CD14-positive monocyte (primary cell): ENCODE results near the gene PUM2. TPM values are rescaled to one million over a fixed set of nuclear protein-coding genes. Genes with fewer than 3 reads are reported as not detected.

Experiments
- DNase-seq, 3 donors: peaks; one replicate each; pipeline ENCODE4 v3.0.0-alpha.2; 2011 to 2022
- H2AFZ ChIP-seq: 2 replicates; pipeline ENCODE4 v1.6.0; 2012; ENCODE audit warnings: mild to moderate bottlenecking, low read depth, low read length, inconsistent platforms; ENCODE audit not compliant: insufficient read depth, poor library complexity, severe bottlenecking
- H3K27ac ChIP-seq, 2 donors: 1 replicate in 1 of 2; 2 replicates in 1 of 2; pipeline ENCODE4 v1.5.1; 2012 to 2013; ENCODE audit warnings: low read length in 2 of 2, control low read depth in 1 of 2, inconsistent platforms in 1 of 2, low read depth in 1 of 2, mild to moderate bottlenecking in 1 of 2
- H3K27me3 ChIP-seq, 2 donors: one replicate each; pipeline versions ENCODE4 v1.6.0 to v1.6.1; 2011 to 2013; ENCODE audit warnings: low read length in 2 of 2; ENCODE audit not compliant: control insufficient read depth in 2 of 2, insufficient read depth in 2 of 2
- H3K36me3 ChIP-seq, 2 donors: replicated peaks in 1 of 2; 1 replicate in 1 of 2; 2 replicates in 1 of 2; pipeline versions ENCODE4 v1.5.1 to v1.6.1; 2012 to 2013; ENCODE audit warnings: low read length in 2 of 2, control low read depth in 1 of 2, inconsistent platforms in 1 of 2, mild to moderate bottlenecking in 1 of 2; ENCODE audit not compliant: insufficient read depth in 2 of 2, control insufficient read depth in 1 of 2
- H3K4me1 ChIP-seq, 2 donors: 1 replicate in 1 of 2; 2 replicates in 1 of 2; pipeline versions ENCODE4 v1.5.1 to v1.6.1; 2012 to 2013; ENCODE audit warnings: low read length in 2 of 2, control low read depth in 1 of 2, inconsistent platforms in 1 of 2, mild to moderate bottlenecking in 1 of 2, moderate library complexity in 1 of 2; ENCODE audit not compliant: insufficient read depth in 2 of 2, control insufficient read depth in 1 of 2
- H3K4me2 ChIP-seq: replicated peaks from 2 replicates; pipeline ENCODE3; 2012; ENCODE audit warnings: low read length, moderate library complexity, mild to moderate bottlenecking; ENCODE audit not compliant: poor library complexity, severe bottlenecking; ENCODE audit errors: extremely low read depth
- H3K4me3 ChIP-seq, 3 experiments: fragments of 200-600 bp in 1 of 3; sonication (generic) in 1 of 3; replicated peaks in 1 of 3; 1 replicate in 2 of 3; 2 replicates in 1 of 3; pipeline ENCODE4 v1.5.1; 2011 to 2013; ENCODE audit warnings: low read length in 3 of 3, mild to moderate bottlenecking in 3 of 3, control low read depth in 2 of 3, low read depth in 2 of 3, inconsistent platforms in 1 of 3, moderate library complexity in 1 of 3
- H3K79me2 ChIP-seq: 2 replicates; pipeline ENCODE4 v1.6.0; 2012; ENCODE audit warnings: mild to moderate bottlenecking, control low read depth, inconsistent platforms, low read length, moderate library complexity; ENCODE audit not compliant: insufficient read depth
- H3K9ac ChIP-seq: 2 replicates; pipeline ENCODE4 v1.6.0; 2017; ENCODE audit warnings: low read length, mild to moderate bottlenecking; ENCODE audit not compliant: insufficient read depth, poor library complexity, severe bottlenecking
- H3K9me3 ChIP-seq, 2 donors: replicated peaks in 1 of 2; 1 replicate in 1 of 2; 2 replicates in 1 of 2; pipeline versions ENCODE4 v1.5.1 to v1.6.1; 2012 to 2013; ENCODE audit warnings: low read length in 2 of 2, control low read depth in 1 of 2; ENCODE audit not compliant: control insufficient read depth in 1 of 2, insufficient read depth in 1 of 2
- H4K20me1 ChIP-seq: 2 replicates; pipeline ENCODE4 v1.6.0; 2012; ENCODE audit warnings: mild to moderate bottlenecking, low read length, control low read depth, moderate library complexity; ENCODE audit not compliant: insufficient read depth
- H3K27ac Mint-ChIP-seq, 7 donors: one replicate each; pipeline ENCODE4 v1.8.0; 2020; ENCODE audit warnings: mild to moderate bottlenecking in 7 of 7, mixed read lengths in 7 of 7, moderate library complexity in 6 of 7, inconsistent platforms in 2 of 7
- H3K27me3 Mint-ChIP-seq, 3 donors: one replicate each; pipeline ENCODE4 v1.8.0; 2021 to 2022; ENCODE audit warnings: low read depth in 3 of 3, mild to moderate bottlenecking in 3 of 3, mixed read lengths in 3 of 3, moderate library complexity in 3 of 3, inconsistent platforms in 1 of 3
- H3K36me3 Mint-ChIP-seq, 2 donors: one replicate each; pipeline ENCODE4 v1.8.0; 2020; ENCODE audit warnings: mixed read lengths in 2 of 2, inconsistent platforms in 1 of 2, mild to moderate bottlenecking in 1 of 2
- H3K4me1 Mint-ChIP-seq: one replicate; pipeline ENCODE4 v1.8.0; 2020; ENCODE audit warnings: mild to moderate bottlenecking, mixed read lengths
- H3K4me3 Mint-ChIP-seq, 2 donors: one replicate each; pipeline ENCODE4 v1.8.0; 2020; ENCODE audit warnings: mild to moderate bottlenecking in 2 of 2, mixed read lengths in 2 of 2, moderate library complexity in 1 of 2
- H3K9me3 Mint-ChIP-seq, 7 donors: one replicate each; pipeline ENCODE4 v1.8.0; 2020 to 2022; ENCODE audit warnings: mixed read lengths in 7 of 7, mild to moderate bottlenecking in 6 of 7, moderate library complexity in 6 of 7, inconsistent platforms in 2 of 7
- CTCF ChIP-seq: fragments of 200-600 bp; IDR thresholded peaks from one replicate; pipeline ENCODE4 v1.8.0; 2022; ENCODE audit warnings: antibody characterized with exemption, mild to moderate bottlenecking
- WGBS: methylation state at CpG from one replicate; pipeline ENCODE4 v1.1.5; 2013; ENCODE audit warnings: missing lambda C conversion rate; ENCODE audit not compliant: insufficient coverage; 5-methylcytosine and 5-hydroxymethylcytosine counted together
- intact Hi-C, 2 donors: fragments of 100-400 bp; cut with micrococcal nuclease; formaldehyde crosslinking; loops; one replicate each; pipeline versions ENCODE4 v1.15.0 to v1.15.1; 2023
- polyA plus RNA-seq, 3 donors: library from polyadenylated mRNA; depleted of rRNA in 1 of 3; unstranded in 2 of 3; stranded (reverse) in 1 of 3; fragments of 300-500 nt in 2 of 3; fragments of >200 nt in 1 of 3; fragmentation: Illumina TruSeq in 2 of 3; gene quantifications; 1 replicate in 2 of 3; 2 replicates in 1 of 3; pipeline ENCODE4 v1.2.3, GENCODE V29; 2012 to 2021

The PUM2 gene
- polyA plus RNA-seq, 3 donors: 7.2 to 22.4 (median 8.3) TPM

- H3K4me3 Mint-ChIP-seq: no peak overlapping the region
- Histone ChIP-seq H3K36me3 (peaks cover 76 to 95% of the 10 kb centered on the region in 2 donors), H3K27me3 (no peaks in the 10 kb centered on the region), H3K4me2 (no peak overlapping the region), H2AFZ (no peak overlapping the region), H3K9ac (no peak overlapping the region), H3K79me2 (peaks cover 24% of the 10 kb centered on the region), H3K4me1 (no peaks in the 10 kb centered on the region), H3K4me3 (no peak overlapping the region), H3K27ac (no peak overlapping the region), H4K20me1 (peaks cover 78% of the 10 kb centered on the region), H3K9me3 (no peaks in the 10 kb centered on the region)
- H3K27me3 Mint-ChIP-seq: no peaks in the 10 kb centered on the region
- peaks cover 53 to 56% of the 10 kb centered on the region in 2 donors for H3K36me3 Mint-ChIP-seq
- DNase-seq: no peak
- intact Hi-C loops: no loop called here
- peak overlapping the region in 4 of 7 donors; percentile 11 to 64 (median 40) for H3K27ac Mint-ChIP-seq
- TF ChIP-seq CTCF: no peak
- no peaks in the 10 kb centered on the region for H3K4me1 Mint-ChIP-seq
- 99% methylated on average over 7 of the region's 13 CpGs for WGBS
- H3K9me3 Mint-ChIP-seq: no peaks in the 10 kb centered on the region
Measured at GRCh38 chr2:20291846-20292408, 58.7 kb downstream of the PUM2 start.

- peaks cover 45 to 49% of the 10 kb centered on the region in 2 donors for H3K36me3 Mint-ChIP-seq
- peak overlapping the region in 3 of 7 donors; percentile 5 to 61 (median 61) for H3K27ac Mint-ChIP-seq
- no peaks in the 10 kb centered on the region for H3K4me1 Mint-ChIP-seq
- intact Hi-C loops: no loop called here
- peaks cover 75 to 95% of the 10 kb centered on the region in 2 donors for H3K36me3 ChIP-seq
- H3K4me2 ChIP-seq: no peak overlapping the region
- no peak overlapping the region for H3K4me3 Mint-ChIP-seq
- no peaks in the 10 kb centered on the region for H3K27me3 ChIP-seq
- H3K9ac ChIP-seq: no peak overlapping the region
- H3K9me3 ChIP-seq: no peaks in the 10 kb centered on the region
- H3K4me1 ChIP-seq: no peaks in the 10 kb centered on the region
- peaks cover 80% of the 10 kb centered on the region for H4K20me1 ChIP-seq
- WGBS: 72% methylated on average over 4 of the region's 7 CpGs
- H3K27ac ChIP-seq: no peak overlapping the region
- peak; percentile 6 to 21 (median 18) for DNase-seq
- no peaks in the 10 kb centered on the region for H3K27me3 Mint-ChIP-seq
- TF ChIP-seq CTCF: peak; percentile 40
- no peak overlapping the region for H3K4me3 ChIP-seq
- no peak overlapping the region for H2AFZ ChIP-seq
- peaks cover 24% of the 10 kb centered on the region for H3K79me2 ChIP-seq
- H3K9me3 Mint-ChIP-seq: no peaks in the 10 kb centered on the region
Measured at GRCh38 chr2:20291106-20291564, 59.5 kb downstream of the PUM2 start.
